GM21528 (cell line): Measurements from ENCODE around the gene ASS1.

Experiments
- ATAC-seq: cut with Tn5 transposase; IDR thresholded peaks from one replicate; pipeline ENCODE4 v1.9.1; 2021; ENCODE audit warnings: mild to moderate bottlenecking, moderate library complexity; ENCODE audit not compliant: unreplicated experiment, low FRiP score

Gene ASS1

DNA sequence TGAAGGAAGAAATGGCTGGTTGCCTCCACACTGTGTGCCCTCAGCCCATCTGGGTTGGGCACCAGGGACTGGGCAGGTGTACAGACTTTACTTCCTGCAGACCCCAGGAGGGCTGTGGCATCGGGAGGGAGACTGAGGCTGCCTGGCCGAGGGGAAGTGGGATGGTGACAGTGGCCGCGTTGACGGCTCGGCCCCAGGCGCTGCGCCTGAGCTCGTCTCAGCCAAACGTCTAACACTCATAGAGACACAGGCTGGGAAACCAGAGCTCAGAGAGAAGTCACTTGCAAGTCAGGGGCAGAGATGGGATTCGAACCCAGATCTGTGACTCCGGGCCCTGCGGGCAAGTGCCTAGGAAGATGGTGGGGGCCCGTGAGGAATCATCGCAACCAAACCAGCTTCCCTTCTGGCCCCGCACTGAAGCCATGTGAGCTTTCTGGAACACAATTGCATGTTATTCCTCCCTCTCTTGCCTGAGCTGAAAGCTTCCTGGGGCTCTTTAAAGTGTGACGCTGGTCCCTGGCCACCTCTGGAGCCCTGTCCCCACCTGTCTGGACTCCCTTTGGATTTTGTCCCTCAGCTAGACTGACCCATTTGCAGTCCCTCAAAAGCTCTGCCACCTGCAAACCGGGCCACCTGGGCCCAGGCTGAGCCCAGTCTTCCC is 81.6 kb downstream of the ASS1 start:
- ATAC-seq = no peak

DNA sequence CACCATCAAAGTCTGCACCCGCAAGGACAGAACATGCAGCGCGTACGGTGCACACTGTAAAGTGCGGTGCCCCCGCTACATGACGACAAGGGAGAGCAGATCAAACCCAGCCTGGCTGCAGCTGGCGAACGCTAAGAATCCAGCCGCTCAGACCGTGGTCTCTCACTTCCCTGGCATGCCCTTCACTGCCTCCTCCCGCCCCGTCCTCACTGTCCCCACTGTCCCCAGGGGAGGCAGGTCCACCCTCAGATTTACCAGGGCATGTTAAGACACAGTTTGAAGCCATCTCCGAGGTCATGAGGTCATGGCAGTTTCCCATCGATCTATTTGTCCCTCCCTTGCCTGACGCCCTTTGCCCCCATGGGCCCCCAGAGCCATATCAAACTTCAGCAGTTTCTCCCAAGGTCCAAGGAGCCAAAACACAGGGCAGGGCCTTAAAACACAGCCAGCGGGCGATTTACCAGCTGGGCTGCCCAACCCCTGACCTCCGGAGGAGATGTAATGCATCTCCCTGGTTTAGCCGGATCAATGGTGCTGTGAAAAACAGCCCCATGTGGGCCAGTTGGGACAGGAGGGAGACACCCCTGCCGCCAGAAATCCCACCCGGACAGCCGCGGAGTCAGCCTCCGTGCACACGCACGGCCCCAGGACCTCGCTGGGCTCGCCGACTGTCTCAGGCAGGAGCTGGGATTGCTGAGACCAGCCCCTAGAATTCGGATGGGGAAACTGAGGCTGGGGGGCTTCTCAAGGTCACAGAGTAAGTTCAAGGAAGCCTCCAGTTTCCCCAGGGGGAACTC is 82.3 kb downstream of the ASS1 start:
- ATAC-seq = no peak

GRCh38 chr9:130527651-130528310 is 83.0 kb downstream of the ASS1 start:
- no peak for ATAC-seq

DNA sequence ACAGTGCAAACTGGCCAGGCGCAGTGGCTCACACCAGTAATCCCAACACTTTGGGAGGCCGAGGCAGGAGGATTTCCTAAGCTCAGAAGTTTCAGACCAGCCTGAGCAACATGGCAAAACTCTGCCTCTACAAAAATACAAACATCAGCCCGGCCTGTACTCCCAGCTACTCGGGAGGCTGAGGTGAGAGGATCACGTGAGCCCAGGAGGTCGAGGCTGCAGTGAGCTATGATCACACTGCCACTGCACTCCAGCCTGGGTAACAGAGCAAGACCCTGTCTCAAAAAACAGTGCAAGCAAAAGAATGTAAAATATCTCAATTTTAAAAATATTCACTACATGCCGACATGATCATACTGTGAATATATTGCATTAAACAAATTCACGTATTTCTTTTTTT is 83.9 kb downstream of the ASS1 start:
- ATAC-seq = no peak

DNA sequence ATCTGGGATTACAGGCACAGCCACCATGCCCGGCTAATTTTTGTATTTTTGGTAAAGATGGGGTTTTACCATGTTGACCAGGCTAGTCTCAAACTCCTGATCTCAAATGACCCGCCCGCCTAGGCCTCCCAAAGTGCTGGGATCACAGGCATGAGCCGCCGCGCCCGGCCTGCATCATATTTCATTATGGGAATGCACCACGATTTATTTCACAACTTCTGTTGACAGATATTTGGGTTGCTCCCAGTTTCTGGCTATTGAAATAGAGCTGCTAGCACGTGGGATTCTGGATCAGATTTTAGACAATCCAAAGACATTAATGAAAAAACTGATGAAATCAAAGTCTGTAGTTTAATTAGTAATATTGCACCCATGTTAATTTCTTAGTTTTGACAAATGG is 86.2 kb downstream of the ASS1 start:
- no peak for ATAC-seq

- no peak for ATAC-seq
Observed at GRCh38 chr9:130531670-130532069, 86.9 kb downstream of the ASS1 start.

GRCh38 chr9:130532426-130533080 is 87.8 kb downstream of the ASS1 start:
- ATAC-seq = no peak

DNA sequence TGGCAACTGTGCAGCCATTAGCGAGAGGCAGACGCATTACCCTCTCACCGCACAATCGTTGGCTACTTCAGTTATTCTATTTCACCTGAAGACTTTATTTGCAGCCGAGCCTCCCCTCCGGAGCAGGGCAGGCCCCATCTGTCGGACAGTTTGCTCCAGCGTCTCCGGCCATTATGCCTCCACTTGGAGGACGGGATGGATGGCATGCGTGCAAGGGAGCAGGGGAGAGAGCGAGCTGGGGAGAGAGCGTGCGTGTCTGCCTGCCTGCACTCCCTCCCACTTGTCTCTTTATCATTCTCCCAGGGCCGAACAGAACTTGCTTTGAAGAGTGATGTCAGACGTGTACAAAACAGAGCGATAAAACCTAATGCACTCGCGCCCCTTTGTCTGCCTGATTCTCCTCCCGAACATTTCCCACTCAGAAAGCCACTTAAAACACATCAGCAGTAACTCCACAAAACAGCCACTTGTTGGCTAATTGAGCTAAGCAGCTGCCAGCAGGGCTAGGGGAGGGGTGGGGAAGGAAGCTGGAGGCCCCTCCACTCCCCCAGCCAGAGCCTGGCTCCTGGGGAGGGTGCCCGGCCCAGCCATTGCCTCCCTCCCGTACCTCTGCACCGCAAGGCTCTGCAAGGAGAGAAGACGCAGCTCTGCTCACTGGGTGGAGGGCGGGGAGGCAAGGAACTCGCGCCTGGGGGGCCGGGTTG is 91.2 kb downstream of the ASS1 start:
- no peak for ATAC-seq

DNA sequence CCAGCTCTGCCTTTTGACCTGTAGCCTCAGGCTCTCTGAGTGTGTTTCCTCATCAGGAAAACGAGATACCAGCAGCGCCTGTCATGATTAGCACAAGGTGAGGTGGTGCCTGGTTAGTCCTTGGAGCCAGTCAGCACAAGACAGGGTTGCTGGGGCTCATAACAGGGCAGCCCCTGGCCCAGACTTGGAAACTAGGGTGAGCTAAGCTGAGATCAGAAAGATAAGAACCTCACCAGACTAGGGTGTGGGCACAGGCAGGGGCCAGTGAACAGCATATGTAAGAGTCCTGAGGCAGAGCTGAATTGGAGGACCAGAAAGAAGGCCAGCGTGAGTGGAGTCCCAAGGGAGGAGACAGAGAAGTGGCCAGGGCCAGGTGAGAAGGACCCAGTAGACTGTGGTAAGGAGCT is 91.9 kb downstream of the ASS1 start:
- no peak for ATAC-seq

- no peak for ATAC-seq
Observed at GRCh38 chr9:130537346-130538050, 92.7 kb downstream of the ASS1 start.

GRCh38 chr9:130539420-130540223 is 94.9 kb downstream of the ASS1 start:
- no peak for ATAC-seq

DNA sequence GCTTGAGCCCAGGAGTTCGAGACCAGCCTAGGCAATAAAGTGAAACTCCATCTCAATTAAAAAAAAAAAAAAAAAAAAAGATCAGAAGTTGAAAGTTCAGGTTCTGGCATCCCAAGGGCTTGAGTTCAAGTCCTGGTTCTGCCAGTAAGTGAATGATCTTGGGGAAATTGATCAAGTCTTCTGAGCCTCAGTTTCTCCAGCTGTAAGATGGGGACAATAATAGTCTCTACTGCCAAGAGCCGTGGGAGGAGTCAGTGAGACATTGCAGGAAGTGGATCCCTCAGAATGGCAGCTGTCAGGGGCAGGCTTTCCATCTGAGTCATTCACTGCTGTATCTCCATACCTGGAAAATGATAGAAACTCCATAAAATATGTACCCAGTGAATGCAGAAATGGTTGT is 96.8 kb downstream of the ASS1 start:
- no peak for ATAC-seq

DNA sequence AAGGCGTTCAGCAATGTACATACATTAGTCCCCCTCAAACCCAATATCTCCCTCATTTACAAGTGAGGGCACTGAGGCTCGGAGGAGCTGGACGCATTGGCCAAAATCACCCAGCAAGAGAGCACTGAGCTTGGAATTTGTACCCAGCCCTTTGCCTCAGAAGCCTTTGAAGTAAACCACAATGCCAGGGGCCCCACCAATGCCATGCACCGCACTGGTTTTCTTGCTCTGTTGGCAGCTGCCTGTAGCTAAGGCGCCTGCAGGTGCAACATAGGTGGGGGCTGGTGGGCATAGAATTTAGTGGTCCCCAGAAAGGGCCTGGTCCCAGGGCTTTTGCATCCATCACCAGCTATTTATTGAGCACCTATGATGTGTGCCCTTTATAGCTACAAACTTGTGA is 97.3 kb downstream of the ASS1 start:
- no peak for ATAC-seq

DNA sequence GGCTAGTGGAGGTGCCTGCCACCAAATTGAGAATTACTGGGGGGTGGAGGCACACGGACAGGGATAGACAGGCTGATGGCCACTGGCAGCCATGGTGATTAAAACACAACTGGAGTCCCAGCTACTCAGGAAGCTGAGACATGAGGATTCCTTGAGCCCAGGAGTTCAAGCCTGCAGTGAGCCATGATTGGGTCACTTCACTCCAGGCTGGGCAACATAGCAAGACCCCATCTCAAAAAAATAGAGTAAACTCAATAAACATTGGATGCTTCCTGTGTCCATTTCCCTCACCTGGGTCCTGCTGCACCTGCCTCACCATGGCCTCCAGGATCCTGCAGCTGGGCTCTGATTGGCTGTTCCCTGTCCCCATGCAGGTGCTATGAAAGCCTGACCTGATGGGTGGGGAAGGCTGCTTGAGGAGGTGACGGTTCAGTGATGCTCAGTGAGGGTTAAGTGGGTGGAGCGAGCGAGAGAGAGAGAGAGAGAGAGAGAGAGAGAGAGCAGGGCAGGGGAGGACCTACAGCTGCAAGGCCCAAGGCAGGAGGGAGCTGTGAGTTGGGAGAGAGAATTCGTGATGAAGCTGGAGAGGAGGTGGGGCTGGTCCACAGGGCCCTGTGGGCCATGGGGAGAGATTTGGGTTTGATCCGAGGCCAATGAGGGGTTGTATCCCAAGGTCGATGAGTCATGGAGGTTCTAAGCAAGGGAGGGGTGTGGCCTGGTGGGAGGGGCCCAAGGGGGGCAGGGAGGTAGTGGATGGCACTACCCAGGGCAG is 97.9 kb downstream of the ASS1 start:
- ATAC-seq = no peak

GRCh38 chr9:130543368-130543767 is 98.6 kb downstream of the ASS1 start:
- no peak for ATAC-seq

GRCh38 chr9:130543859-130544258 is 99.1 kb downstream of the ASS1 start:
- no peak for ATAC-seq

- ATAC-seq = no peak
Observed at GRCh38 chr9:130544364-130544763, 99.6 kb downstream of the ASS1 start.

DNA sequence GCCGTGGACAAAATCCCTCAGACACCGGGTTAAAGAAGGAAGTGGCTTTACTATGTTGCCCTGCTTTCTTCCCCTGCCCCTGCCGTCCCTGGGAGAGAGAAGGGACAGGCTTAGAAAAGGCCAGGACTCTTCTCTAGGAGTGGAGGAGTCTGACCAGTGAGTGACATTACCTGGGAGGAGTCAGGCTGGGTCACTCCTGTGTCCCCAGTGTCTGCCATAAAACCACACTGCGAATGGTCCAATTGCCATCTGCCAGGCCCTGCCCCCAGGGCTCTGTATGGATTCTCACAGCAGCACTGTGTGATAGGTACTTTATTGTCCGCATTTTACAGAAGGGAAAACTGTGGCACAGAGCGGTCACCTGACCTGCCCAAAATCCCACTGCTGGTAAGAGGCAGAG is 103.3 kb downstream of the ASS1 start:
- ATAC-seq = no peak
